ENCODE results near the gene RTP4. TPM values are rescaled to one million over a fixed set of nuclear protein-coding genes. Genes with fewer than 3 reads are reported as not detected.

The RTP4 gene, protein sequence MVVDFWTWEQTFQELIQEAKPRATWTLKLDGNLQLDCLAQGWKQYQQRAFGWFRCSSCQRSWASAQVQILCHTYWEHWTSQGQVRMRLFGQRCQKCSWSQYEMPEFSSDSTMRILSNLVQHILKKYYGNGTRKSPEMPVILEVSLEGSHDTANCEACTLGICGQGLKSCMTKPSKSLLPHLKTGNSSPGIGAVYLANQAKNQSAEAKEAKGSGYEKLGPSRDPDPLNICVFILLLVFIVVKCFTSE
- 1 to 10 TPM; 1.1 to 7.4 (median 2.2) TPM for total RNA-seq

DNA sequence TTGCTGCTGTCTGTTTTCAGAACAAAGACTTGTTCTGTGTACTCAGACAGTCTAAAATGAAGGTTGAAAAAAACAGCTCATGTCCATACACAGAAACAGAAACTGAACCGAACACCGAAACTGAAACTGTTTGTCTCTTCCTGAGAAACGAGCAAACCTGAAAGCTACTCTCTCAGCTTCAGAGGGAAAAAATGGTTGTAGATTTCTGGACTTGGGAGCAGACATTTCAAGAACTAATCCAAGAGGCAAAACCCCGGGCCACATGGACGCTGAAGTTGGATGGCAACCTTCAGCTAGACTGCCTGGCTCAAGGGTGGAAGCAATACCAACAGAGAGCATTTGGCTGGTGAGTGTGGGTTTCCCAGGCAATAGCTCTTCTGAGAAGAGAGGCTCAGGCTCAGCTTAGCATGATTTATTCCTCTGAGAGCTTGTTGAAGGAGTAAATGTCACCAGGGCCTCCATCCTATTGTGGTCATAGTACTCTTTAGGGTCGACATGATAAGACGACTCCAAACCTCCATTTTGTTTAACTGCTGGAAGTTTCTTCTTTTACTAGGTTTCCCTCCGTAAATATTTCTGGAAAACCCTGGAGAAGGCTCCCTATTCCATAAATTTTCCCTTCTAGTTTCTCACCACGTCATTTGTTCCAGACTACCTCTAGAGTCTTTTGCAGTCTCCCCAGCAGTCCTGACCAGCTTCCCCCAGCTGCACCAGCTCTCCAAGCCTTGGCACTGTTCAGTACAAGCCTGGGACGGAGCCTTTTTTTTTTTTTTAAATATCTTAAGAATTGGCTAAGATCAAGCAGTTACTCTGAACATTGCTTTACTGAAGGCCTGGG, at the start of gene RTP4:
Gene RTP4, plus strand, starts transcription at position 135 of the 838 bp plus-strand sequence. Its CDS starts 57 bp downstream, at position 192.
- TF ChIP-seq CTCF (IDR thresholded peaks at IDR 0.05), result no peak
- ATAC-seq (ENCODE audit: low FRiP score) (peak; percentile 62), DNase-seq (ENCODE audit: low spot score) (no peak)

DNA sequence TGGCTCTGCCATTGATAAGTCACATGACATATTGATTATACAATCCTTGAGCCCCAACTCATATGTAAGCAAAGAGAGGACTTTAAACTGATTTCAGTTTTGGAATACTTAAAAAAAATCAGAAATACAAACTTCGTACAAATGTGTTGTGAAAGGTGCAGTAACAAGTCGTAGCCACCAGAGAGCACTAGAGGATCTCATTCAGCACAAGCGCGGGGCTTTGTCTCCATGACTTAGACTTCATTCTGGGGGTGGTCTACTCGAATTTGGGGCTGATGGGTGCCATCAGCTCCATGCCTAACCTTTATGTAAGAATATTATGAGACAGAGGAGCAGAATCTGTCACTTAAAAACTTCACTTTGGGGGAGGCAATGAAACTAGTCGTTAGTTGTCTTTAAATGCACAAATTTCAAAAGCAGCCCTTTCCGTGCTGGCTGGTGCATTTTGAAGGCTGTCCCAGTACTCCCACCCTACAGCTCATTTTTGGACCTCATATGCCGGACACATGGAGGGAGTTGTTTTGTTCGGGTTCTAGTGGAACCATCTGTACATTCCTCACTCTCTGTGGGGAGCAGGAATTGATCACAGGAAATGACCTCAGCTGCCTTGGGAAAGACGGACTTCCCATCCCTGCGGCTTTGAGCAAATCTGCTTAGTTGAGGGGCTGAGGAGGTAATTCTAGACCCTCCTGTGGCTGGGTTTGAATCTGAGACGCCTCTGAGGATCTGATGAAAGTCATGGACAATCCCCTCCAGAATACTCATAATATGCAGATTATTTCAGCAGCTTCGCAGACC, 49.2 kb upstream of the RTP4 start:
- peak; percentile 33 for DNase-seq (ENCODE audit: low spot score)
- ATAC-seq (ENCODE audit: low FRiP score), result no peak

GRCh38 chr3:187319699-187320302, 48.4 kb upstream of the RTP4 start:
- ATAC-seq (ENCODE audit: low FRiP score), result peak; percentile 93
- peak; percentile 84 for DNase-seq (ENCODE audit: low spot score)
- peak in 2 of 3 donors; percentile 62 to 83 for TF ChIP-seq CTCF (IDR thresholded peaks at IDR 0.05)

More for the DNA sequence above, 49.2 kb upstream of the RTP4 start:
- peak in 2 of 3 donors; percentile 10 to 42 for TF ChIP-seq CTCF (IDR thresholded peaks at IDR 0.05)

GRCh38 chr3:187321766-187322165, 46.4 kb upstream of the RTP4 start:
- ATAC-seq (ENCODE audit: low FRiP score) (no peak), DNase-seq (ENCODE audit: low spot score) (no peak)
- TF ChIP-seq CTCF (IDR thresholded peaks at IDR 0.05), result no peak

- DNase-seq (ENCODE audit: low spot score) (no peak), ATAC-seq (ENCODE audit: low FRiP score) (no peak)
- no peak for TF ChIP-seq CTCF (IDR thresholded peaks at IDR 0.05)
Observed at GRCh38 chr3:187322291-187322690, 45.9 kb upstream of the RTP4 start.

DNA sequence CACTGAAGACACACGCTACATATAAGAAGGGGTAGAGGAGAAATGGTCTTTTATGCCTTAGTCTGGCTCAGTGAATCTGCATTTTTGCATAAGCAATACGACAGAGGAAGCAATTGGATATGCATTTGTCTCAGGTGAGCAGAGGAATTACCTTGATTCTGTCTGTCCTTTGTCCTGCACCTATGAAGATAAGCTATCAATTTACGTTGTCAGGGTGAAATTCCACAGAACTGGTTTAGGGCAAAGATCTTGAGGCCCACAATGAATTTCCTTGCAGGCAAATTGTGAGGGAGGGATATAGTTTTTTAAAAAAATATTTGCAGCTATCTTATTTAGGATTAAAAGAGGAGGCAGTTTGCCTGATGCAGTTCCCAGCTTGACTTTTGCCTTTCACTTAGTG, 45.1 kb upstream of the RTP4 start:
- TF ChIP-seq CTCF (IDR thresholded peaks at IDR 0.05), result no peak
- DNase-seq (ENCODE audit: low spot score), result no peak
- ATAC-seq (ENCODE audit: low FRiP score), result no peak
